ENCODE data around the gene BPIFB4. TPM values are rescaled to one million over a fixed set of nuclear protein-coding genes. Genes with fewer than 3 reads are reported as not detected.

Gene BPIFB4
- total RNA-seq, 1 experiment from 2014 or later = not detected

GRCh38 chr20:33145521-33145920, 66.1 kb downstream of the BPIFB4 start:
- BruUV-seq (replicated peaks) = no TSS peak
- peaks cover 5% of the 10 kb centered on the region for H3K9me3 Mint-ChIP-seq (ENCODE audit: low read depth, unreplicated experiment)

GRCh38 chr20:33147299-33147698, 67.9 kb downstream of the BPIFB4 start:
- DNase-seq = no peak
- CTCF ChIA-PET = no interaction called here
- peaks cover 5% of the 10 kb centered on the region for H3K9me3 Mint-ChIP-seq (ENCODE audit: low read depth, unreplicated experiment)
- no peak overlapping the region for H3K27ac Mint-ChIP-seq (ENCODE audit: unreplicated experiment)
- H3K4me3 Mint-ChIP-seq (ENCODE audit: low read depth, unreplicated experiment) = no peak overlapping the region
- no peak for TF ChIP-seq CTCF (IDR thresholded peaks at IDR 0.05; ENCODE audit: unreplicated experiment)
- intact Hi-C loops (cut with micrococcal nuclease; ENCODE audit: unreplicated experiment) = no loop called here
- no peaks in the 10 kb centered on the region for H3K36me3 Mint-ChIP-seq (ENCODE audit: insufficient read depth, unreplicated experiment)
- no peaks in the 10 kb centered on the region for H3K4me1 Mint-ChIP-seq (ENCODE audit: low read depth, unreplicated experiment)
- BruUV-seq (replicated peaks) = no TSS peak
- H3K27me3 Mint-ChIP-seq (ENCODE audit: unreplicated experiment) = peaks cover 14% of the 10 kb centered on the region

More at GRCh38 chr20:33145521-33145920, 66.1 kb downstream of the BPIFB4 start:
- TF ChIP-seq CTCF (IDR thresholded peaks at IDR 0.05; ENCODE audit: unreplicated experiment) = no peak
- no peaks in the 10 kb centered on the region for H3K4me1 Mint-ChIP-seq (ENCODE audit: low read depth, unreplicated experiment)
- CTCF ChIA-PET = interaction anchor here (1.7 kb wide), 1 partner anchor 17 kb away, joined by 3 read pairs; no protein-coding TSS in a partner anchor
- no peak for DNase-seq
- no peak overlapping the region for H3K27ac Mint-ChIP-seq (ENCODE audit: unreplicated experiment)
- no peak overlapping the region for H3K4me3 Mint-ChIP-seq (ENCODE audit: low read depth, unreplicated experiment)
- intact Hi-C loops (cut with micrococcal nuclease; ENCODE audit: unreplicated experiment) = no loop called here
- H3K36me3 Mint-ChIP-seq (ENCODE audit: insufficient read depth, unreplicated experiment) = no peaks in the 10 kb centered on the region
- peaks cover 3% of the 10 kb centered on the region for H3K27me3 Mint-ChIP-seq (ENCODE audit: unreplicated experiment)

GRCh38 chr20:33148040-33148439, 68.6 kb downstream of the BPIFB4 start:
- Mint-ChIP-seq H3K36me3 (ENCODE audit: insufficient read depth, unreplicated experiment) (no peaks in the 10 kb centered on the region), H3K27ac (ENCODE audit: unreplicated experiment) (no peak overlapping the region), H3K4me3 (ENCODE audit: low read depth, unreplicated experiment) (no peak overlapping the region), H3K27me3 (ENCODE audit: unreplicated experiment) (peaks cover 22% of the 10 kb centered on the region), H3K4me1 (ENCODE audit: low read depth, unreplicated experiment) (no peaks in the 10 kb centered on the region), H3K9me3 (ENCODE audit: low read depth, unreplicated experiment) (peaks cover 5% of the 10 kb centered on the region)
- intact Hi-C loops (cut with micrococcal nuclease; ENCODE audit: unreplicated experiment) = no loop called here
- DNase-seq = no peak
- BruUV-seq (replicated peaks) = no TSS peak
- no peak for TF ChIP-seq CTCF (IDR thresholded peaks at IDR 0.05; ENCODE audit: unreplicated experiment)
- CTCF ChIA-PET = no interaction called here

GRCh38 chr20:33154252-33154651, 74.8 kb downstream of the BPIFB4 start:
- no peak for TF ChIP-seq CTCF (IDR thresholded peaks at IDR 0.05; ENCODE audit: unreplicated experiment)
- Mint-ChIP-seq H3K4me3 (ENCODE audit: low read depth, unreplicated experiment) (no peak overlapping the region), H3K27ac (ENCODE audit: unreplicated experiment) (no peak overlapping the region), H3K27me3 (ENCODE audit: unreplicated experiment) (peaks cover 79% of the 10 kb centered on the region), H3K9me3 (ENCODE audit: low read depth, unreplicated experiment) (no peaks in the 10 kb centered on the region), H3K4me1 (ENCODE audit: low read depth, unreplicated experiment) (no peaks in the 10 kb centered on the region), H3K36me3 (ENCODE audit: insufficient read depth, unreplicated experiment) (no peaks in the 10 kb centered on the region)
- BruUV-seq (replicated peaks) = no TSS peak
- no peak for DNase-seq
- CTCF ChIA-PET = no interaction called here
- intact Hi-C loops (cut with micrococcal nuclease; ENCODE audit: unreplicated experiment) = no loop called here

Measured in Calu3 (cell line).